HEK293 (cell line): ENCODE measurements around the gene NECAP2.

Source experiments
- CTCF ChIA-PET: fragments of 350-600 bp; formaldehyde crosslinking; extraction: SDS; loops from one replicate; lab custom pipeline; 2021; ENCODE audit warnings: antibody characterized with exemption; lab: Yijun Ruan, JAX
- POLR2A ChIA-PET: fragments of 300-600 bp; formaldehyde crosslinking; extraction: SDS; loops from one replicate; lab custom pipeline; 2020; ENCODE audit warnings: antibody characterized with exemption, inconsistent platforms; lab: Yijun Ruan, JAX
- H3K27ac ChIP-seq: fragments of 200-500 bp; sonication (Bioruptor generic); 2 replicates; pipeline ENCODE4 v1.5.1; 2014; ENCODE audit warnings: low read depth, low read length, control low read depth, inconsistent platforms; ENCODE audit errors: extremely low read depth
- H3K36me3 ChIP-seq, 2 experiments: fragments of 200-500 bp in 1 of 2; sonication (Bioruptor generic) in 1 of 2; 1 replicate in 1 of 2; 2 replicates in 1 of 2; pipeline ENCODE4 v1.5.1; 2014 to 2017; ENCODE audit warnings: inconsistent platforms in 2 of 2, low read length in 2 of 2; ENCODE audit not compliant: control insufficient read depth in 2 of 2, insufficient read depth in 1 of 2
- H3K4me1 ChIP-seq: fragments of 200-500 bp; sonication (Bioruptor generic); 2 replicates; pipeline ENCODE4 v1.5.1; 2014; ENCODE audit warnings: mild to moderate bottlenecking, low read length, inconsistent platforms; ENCODE audit not compliant: control insufficient read depth, insufficient read depth
- H3K4me3 ChIP-seq: 2 replicates; pipeline ENCODE4 v1.5.1; 2011; ENCODE audit warnings: low read depth, mild to moderate bottlenecking, control low read depth, low read length, moderate library complexity
- H3K9me3 ChIP-seq: fragments of 200-500 bp; sonication (Bioruptor generic); 2 replicates; pipeline ENCODE4 v1.5.1; 2014; ENCODE audit warnings: low read depth, low read length, inconsistent platforms; ENCODE audit not compliant: control insufficient read depth, insufficient read depth
- GLIS2 ChIP-seq: fragments of 450-650 bp; formaldehyde crosslinking; IDR thresholded peaks from 2 replicates; pipeline ENCODE4 v1.5.1; 2016; ENCODE audit warnings: missing biosample characterization, missing genetic modification characterization
- KLF10 ChIP-seq: fragments of 450-650 bp; IDR thresholded peaks from 2 replicates; pipeline ENCODE4 v1.5.1; 2018; ENCODE audit warnings: missing biosample characterization, mild to moderate bottlenecking, missing genetic modification characterization
- SALL2 ChIP-seq: fragments of 450-650 bp; formaldehyde crosslinking; IDR thresholded peaks from 2 replicates; pipeline ENCODE4 v1.5.0; 2017; ENCODE audit warnings: missing biosample characterization, mild to moderate bottlenecking, missing genetic modification characterization, borderline replicate concordance
- SP3 ChIP-seq: fragments of 450-650 bp; formaldehyde crosslinking; IDR thresholded peaks from 2 replicates; pipeline ENCODE4 v1.5.1; 2016; ENCODE audit warnings: missing biosample characterization, missing genetic modification characterization
- TCF7L2 ChIP-seq: IDR thresholded peaks from 2 replicates; pipeline ENCODE4 v1.6.1; 2011; ENCODE audit warnings: low read depth, mild to moderate bottlenecking, inconsistent platforms, low read length, moderate library complexity, borderline replicate concordance
- ZFP41 ChIP-seq: fragments of 450-650 bp; formaldehyde crosslinking; IDR thresholded peaks from 2 replicates; pipeline ENCODE4 v1.5.1; 2016; ENCODE audit warnings: missing biosample characterization, missing genetic modification characterization, borderline replicate concordance
- ZFP69B ChIP-seq: fragments of 450-650 bp; formaldehyde crosslinking; IDR thresholded peaks from 2 replicates; pipeline ENCODE4 v1.5.1; 2016; ENCODE audit warnings: missing biosample characterization, missing genetic modification characterization
- ZNF121 ChIP-seq: fragments of 450-650 bp; formaldehyde crosslinking; IDR thresholded peaks from 2 replicates; pipeline ENCODE4 v1.5.1; 2016; ENCODE audit warnings: missing biosample characterization, missing genetic modification characterization
- ZNF202 ChIP-seq: fragments of 450-650 bp; formaldehyde crosslinking; IDR thresholded peaks from 2 replicates; pipeline ENCODE4 v1.5.1; 2016; ENCODE audit warnings: missing biosample characterization, missing genetic modification characterization, borderline replicate concordance
- ZNF335 ChIP-seq: fragments of 450-650 bp; formaldehyde crosslinking; conservative IDR thresholded peaks from 2 replicates; pipeline ENCODE4 v1.5.1; 2016; ENCODE audit warnings: missing biosample characterization, missing genetic modification characterization
- ZNF350 ChIP-seq: fragments of 450-650 bp; formaldehyde crosslinking; IDR thresholded peaks from 2 replicates; pipeline ENCODE4 v1.5.0; 2017; ENCODE audit warnings: missing biosample characterization, mild to moderate bottlenecking, missing genetic modification characterization
- ZNF426 ChIP-seq: fragments of 450-650 bp; formaldehyde crosslinking; IDR thresholded peaks from 2 replicates; pipeline ENCODE4 v1.5.1; 2017; ENCODE audit warnings: missing biosample characterization, missing genetic modification characterization, mild to moderate bottlenecking, inconsistent platforms, moderate library complexity
- ZNF548 ChIP-seq: fragments of 450-650 bp; formaldehyde crosslinking; IDR thresholded peaks from 2 replicates; pipeline ENCODE4 v1.5.1; 2016; ENCODE audit warnings: missing biosample characterization, missing genetic modification characterization
- ZNF555 ChIP-seq: fragments of 450-650 bp; formaldehyde crosslinking; conservative IDR thresholded peaks from 2 replicates; pipeline ENCODE4 v1.5.1; 2017; ENCODE audit warnings: missing biosample characterization, mild to moderate bottlenecking, missing genetic modification characterization, inconsistent platforms
- ZNF558 ChIP-seq: fragments of 450-650 bp; formaldehyde crosslinking; IDR thresholded peaks from 2 replicates; pipeline ENCODE4 v1.5.1; 2016; ENCODE audit warnings: missing biosample characterization, missing genetic modification characterization
- ZNF560 ChIP-seq: fragments of 450-650 bp; formaldehyde crosslinking; IDR thresholded peaks from 2 replicates; pipeline ENCODE4 v1.5.1; 2017; ENCODE audit warnings: missing biosample characterization, missing genetic modification characterization, borderline replicate concordance
- ZNF571 ChIP-seq: fragments of 450-650 bp; formaldehyde crosslinking; IDR thresholded peaks from 2 replicates; pipeline ENCODE4 v1.5.0; 2017; ENCODE audit warnings: missing biosample characterization, missing genetic modification characterization
- ZNF629 ChIP-seq: fragments of 450-650 bp; formaldehyde crosslinking; IDR thresholded peaks from 2 replicates; pipeline ENCODE4 v1.5.1; 2017; ENCODE audit warnings: missing biosample characterization, missing genetic modification characterization
- ZNF658 ChIP-seq: fragments of 450-650 bp; formaldehyde crosslinking; IDR thresholded peaks from 2 replicates; pipeline ENCODE4; 2016; ENCODE audit warnings: missing biosample characterization, missing genetic modification characterization
- ZNF664 ChIP-seq: fragments of 450-650 bp; formaldehyde crosslinking; IDR thresholded peaks from 2 replicates; pipeline ENCODE4 v1.5.1; 2016; ENCODE audit warnings: missing biosample characterization, missing genetic modification characterization
- ZNF701 ChIP-seq: fragments of 450-650 bp; formaldehyde crosslinking; IDR thresholded peaks from 2 replicates; pipeline ENCODE4 v1.5.1; 2016; ENCODE audit warnings: missing biosample characterization, missing genetic modification characterization
- TF ChIP-seq, protein P1 (sequence below): fragments of 450-650 bp; formaldehyde crosslinking; IDR thresholded peaks from 2 replicates; pipeline ENCODE4 v1.5.1; 2016; ENCODE audit warnings: missing biosample characterization, missing genetic modification characterization
- TF ChIP-seq, protein P2 (sequence below): fragments of 450-650 bp; formaldehyde crosslinking; IDR thresholded peaks from 2 replicates; pipeline ENCODE4 v1.5.1; 2016; ENCODE audit warnings: missing biosample characterization, missing genetic modification characterization
- TF ChIP-seq, protein P3 (sequence below): fragments of 450-650 bp; formaldehyde crosslinking; IDR thresholded peaks from 2 replicates; pipeline ENCODE4 v1.5.1; 2016; ENCODE audit warnings: missing biosample characterization, missing genetic modification characterization
- TF ChIP-seq, protein P4 (sequence below): fragments of 450-650 bp; IDR thresholded peaks from 2 replicates; pipeline ENCODE4 v1.5.1; 2018; ENCODE audit warnings: missing biosample characterization, mild to moderate bottlenecking, missing genetic modification characterization
- TF ChIP-seq, protein P5 (sequence below): fragments of 450-650 bp; formaldehyde crosslinking; IDR thresholded peaks from 2 replicates; pipeline ENCODE4 v1.5.1; 2016; ENCODE audit warnings: missing biosample characterization, missing genetic modification characterization

NECAP2 gene

DNA sequence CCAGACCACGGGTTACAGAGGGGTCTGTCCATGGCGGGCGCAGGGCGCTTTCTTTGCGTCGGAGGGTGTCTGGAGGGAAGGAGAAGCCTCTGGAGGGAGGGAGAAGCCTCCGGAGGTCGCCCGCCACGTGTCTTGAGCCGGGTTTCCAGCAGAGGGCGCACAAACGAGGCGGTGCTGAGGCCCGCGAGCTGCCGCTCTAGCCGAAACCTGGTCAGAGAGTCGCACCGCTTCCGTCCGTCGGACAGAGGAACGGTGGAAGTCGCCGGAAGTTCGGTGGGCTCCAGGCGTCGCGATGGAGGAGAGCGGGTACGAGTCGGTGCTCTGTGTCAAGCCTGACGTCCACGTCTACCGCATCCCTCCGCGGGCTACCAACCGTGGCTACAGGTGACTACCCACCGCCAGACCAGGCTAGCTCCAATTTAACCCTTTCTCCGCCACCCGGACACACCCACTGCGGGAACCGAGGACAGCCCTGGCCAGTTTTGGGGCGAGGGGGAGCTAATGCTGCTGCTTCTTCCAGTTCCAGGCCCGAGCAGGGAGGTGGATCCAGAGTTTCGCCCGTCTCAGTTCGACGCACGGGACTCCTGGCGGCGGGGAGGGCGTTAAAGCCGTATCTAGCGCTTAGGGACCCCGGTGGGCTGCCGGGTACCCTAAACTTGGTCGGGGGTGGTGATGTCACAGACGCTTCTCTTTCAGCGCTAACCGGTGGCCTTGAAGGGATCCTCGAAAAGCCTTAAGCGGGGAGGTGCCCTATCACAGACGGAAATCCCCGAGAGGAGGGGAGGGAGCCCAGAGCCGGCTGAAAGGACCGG, at the start of gene NECAP2 (continued):
- TF ChIP-seq, protein P1, sequence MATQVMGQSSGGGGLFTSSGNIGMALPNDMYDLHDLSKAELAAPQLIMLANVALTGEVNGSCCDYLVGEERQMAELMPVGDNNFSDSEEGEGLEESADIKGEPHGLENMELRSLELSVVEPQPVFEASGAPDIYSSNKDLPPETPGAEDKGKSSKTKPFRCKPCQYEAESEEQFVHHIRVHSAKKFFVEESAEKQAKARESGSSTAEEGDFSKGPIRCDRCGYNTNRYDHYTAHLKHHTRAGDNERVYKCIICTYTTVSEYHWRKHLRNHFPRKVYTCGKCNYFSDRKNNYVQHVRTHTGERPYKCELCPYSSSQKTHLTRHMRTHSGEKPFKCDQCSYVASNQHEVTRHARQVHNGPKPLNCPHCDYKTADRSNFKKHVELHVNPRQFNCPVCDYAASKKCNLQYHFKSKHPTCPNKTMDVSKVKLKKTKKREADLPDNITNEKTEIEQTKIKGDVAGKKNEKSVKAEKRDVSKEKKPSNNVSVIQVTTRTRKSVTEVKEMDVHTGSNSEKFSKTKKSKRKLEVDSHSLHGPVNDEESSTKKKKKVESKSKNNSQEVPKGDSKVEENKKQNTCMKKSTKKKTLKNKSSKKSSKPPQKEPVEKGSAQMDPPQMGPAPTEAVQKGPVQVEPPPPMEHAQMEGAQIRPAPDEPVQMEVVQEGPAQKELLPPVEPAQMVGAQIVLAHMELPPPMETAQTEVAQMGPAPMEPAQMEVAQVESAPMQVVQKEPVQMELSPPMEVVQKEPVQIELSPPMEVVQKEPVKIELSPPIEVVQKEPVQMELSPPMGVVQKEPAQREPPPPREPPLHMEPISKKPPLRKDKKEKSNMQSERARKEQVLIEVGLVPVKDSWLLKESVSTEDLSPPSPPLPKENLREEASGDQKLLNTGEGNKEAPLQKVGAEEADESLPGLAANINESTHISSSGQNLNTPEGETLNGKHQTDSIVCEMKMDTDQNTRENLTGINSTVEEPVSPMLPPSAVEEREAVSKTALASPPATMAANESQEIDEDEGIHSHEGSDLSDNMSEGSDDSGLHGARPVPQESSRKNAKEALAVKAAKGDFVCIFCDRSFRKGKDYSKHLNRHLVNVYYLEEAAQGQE = 0 out of 2 replicates have a peak, but pooled peaks have one; percentile 37
- TF ChIP-seq ZNF560 (tag by site-specific recombination) (no peak), SALL2 (tag by site-specific recombination) (no peak), ZNF555 (no peak), KLF10 (tag by site-specific recombination) (peak; percentile 92), GLIS2 (0 out of 2 replicates have a peak, but pooled peaks have one; percentile 42), ZNF202 (tag by site-specific recombination) (no peak), ZNF658 (tag by site-specific recombination) (no peak), ZNF121 (tag by site-specific recombination) (no peak), ZNF558 (tag by site-specific recombination) (no peak), ZFP41 (tag by site-specific recombination) (no peak), ZNF335 (tag by site-specific recombination) (peak; percentile 95), ZNF548 (tag by site-specific recombination) (peak; percentile 7; the same call in 1 of the 2 replicates), ZNF350 (tag by site-specific recombination) (no peak), ZFP69B (tag by site-specific recombination) (peak; percentile 89), ZNF701 (tag by site-specific recombination) (no peak), TCF7L2 (no peak), ZNF571 (tag by site-specific recombination) (no peak)
- TF ChIP-seq, protein P2, sequence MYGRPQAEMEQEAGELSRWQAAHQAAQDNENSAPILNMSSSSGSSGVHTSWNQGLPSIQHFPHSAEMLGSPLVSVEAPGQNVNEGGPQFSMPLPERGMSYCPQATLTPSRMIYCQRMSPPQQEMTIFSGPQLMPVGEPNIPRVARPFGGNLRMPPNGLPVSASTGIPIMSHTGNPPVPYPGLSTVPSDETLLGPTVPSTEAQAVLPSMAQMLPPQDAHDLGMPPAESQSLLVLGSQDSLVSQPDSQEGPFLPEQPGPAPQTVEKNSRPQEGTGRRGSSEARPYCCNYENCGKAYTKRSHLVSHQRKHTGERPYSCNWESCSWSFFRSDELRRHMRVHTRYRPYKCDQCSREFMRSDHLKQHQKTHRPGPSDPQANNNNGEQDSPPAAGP (tag by site-specific recombination) = peak; percentile 96
- TF ChIP-seq, protein P3, sequence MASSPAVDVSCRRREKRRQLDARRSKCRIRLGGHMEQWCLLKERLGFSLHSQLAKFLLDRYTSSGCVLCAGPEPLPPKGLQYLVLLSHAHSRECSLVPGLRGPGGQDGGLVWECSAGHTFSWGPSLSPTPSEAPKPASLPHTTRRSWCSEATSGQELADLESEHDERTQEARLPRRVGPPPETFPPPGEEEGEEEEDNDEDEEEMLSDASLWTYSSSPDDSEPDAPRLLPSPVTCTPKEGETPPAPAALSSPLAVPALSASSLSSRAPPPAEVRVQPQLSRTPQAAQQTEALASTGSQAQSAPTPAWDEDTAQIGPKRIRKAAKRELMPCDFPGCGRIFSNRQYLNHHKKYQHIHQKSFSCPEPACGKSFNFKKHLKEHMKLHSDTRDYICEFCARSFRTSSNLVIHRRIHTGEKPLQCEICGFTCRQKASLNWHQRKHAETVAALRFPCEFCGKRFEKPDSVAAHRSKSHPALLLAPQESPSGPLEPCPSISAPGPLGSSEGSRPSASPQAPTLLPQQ (tag by site-specific recombination) = peak; percentile 88

DNA sequence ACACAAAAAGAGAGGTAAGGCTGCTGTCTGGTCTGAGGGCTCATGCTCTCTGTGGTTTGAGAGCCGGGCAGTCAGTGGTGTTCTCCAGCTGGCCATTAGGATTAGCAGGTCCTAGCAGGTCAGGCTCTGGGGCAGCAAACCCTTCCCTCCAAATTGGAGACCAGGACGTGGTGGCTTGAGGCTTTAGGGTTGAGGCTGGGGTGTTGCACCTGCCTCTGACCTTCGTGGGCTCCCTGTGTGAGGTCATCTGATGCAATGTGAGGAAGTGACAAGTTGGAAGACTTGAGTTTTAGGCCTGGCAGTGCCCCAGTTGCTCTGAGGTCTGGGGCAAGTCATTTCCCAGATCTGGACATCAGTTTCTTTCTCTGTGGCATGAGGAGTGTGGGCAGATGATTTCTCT, 49.1 kb upstream of the NECAP2 start:
- Histone ChIP-seq H3K4me1 (peaks cover 2% of the 10 kb centered on the region; the same call in 1 of the 2 replicates), H3K9me3 (no peaks in the 10 kb centered on the region), H3K36me3 (peaks cover 0 to 44% of the 10 kb centered on the region in 2 experiments; a peak in 2 of 3 replicates), H3K27ac (no peak overlapping the region), H3K4me3 (no peak overlapping the region)
- ChIA-PET POLR2A (no interaction called here), CTCF (no interaction called here)
- TF ChIP-seq SP3 (tag by site-specific recombination) (no peak), ZNF426 (tag by site-specific recombination) (no peak), ZNF664 (tag by site-specific recombination) (no peak), ZNF629 (tag by site-specific recombination) (0 out of 2 replicates have a peak, but pooled peaks have one; percentile 18)
- TF ChIP-seq, protein P4, sequence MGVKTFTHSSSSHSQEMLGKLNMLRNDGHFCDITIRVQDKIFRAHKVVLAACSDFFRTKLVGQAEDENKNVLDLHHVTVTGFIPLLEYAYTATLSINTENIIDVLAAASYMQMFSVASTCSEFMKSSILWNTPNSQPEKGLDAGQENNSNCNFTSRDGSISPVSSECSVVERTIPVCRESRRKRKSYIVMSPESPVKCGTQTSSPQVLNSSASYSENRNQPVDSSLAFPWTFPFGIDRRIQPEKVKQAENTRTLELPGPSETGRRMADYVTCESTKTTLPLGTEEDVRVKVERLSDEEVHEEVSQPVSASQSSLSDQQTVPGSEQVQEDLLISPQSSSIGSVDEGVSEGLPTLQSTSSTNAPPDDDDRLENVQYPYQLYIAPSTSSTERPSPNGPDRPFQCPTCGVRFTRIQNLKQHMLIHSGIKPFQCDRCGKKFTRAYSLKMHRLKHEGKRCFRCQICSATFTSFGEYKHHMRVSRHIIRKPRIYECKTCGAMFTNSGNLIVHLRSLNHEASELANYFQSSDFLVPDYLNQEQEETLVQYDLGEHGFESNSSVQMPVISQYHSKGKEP (tag by site-specific recombination) = no peak
- TF ChIP-seq, protein P5, sequence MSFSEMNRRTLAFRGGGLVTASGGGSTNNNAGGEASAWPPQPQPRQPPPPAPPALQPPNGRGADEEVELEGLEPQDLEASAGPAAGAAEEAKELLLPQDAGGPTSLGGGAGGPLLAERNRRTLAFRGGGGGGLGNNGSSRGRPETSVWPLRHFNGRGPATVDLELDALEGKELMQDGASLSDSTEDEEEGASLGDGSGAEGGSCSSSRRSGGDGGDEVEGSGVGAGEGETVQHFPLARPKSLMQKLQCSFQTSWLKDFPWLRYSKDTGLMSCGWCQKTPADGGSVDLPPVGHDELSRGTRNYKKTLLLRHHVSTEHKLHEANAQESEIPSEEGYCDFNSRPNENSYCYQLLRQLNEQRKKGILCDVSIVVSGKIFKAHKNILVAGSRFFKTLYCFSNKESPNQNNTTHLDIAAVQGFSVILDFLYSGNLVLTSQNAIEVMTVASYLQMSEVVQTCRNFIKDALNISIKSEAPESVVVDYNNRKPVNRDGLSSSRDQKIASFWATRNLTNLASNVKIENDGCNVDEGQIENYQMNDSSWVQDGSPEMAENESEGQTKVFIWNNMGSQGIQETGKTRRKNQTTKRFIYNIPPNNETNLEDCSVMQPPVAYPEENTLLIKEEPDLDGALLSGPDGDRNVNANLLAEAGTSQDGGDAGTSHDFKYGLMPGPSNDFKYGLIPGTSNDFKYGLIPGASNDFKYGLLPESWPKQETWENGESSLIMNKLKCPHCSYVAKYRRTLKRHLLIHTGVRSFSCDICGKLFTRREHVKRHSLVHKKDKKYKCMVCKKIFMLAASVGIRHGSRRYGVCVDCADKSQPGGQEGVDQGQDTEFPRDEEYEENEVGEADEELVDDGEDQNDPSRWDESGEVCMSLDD = no peak
